ENCODE results near the gene EPB41L4A. TPM values are rescaled to one million over a fixed set of nuclear protein-coding genes. Genes with fewer than 3 reads are reported as not detected.

Gene EPB41L4A
- total RNA-seq, 1 experiment from 2014 or later = 5.2 TPM

GRCh38 chr5:112279082-112279481 lies 140.0 kb downstream of the EPB41L4A start:
- no peak overlapping the region for H3K27ac Mint-ChIP-seq
- H3K4me1 Mint-ChIP-seq = peaks cover 5% of the 10 kb centered on the region
- H3K9me3 Mint-ChIP-seq = no peaks in the 10 kb centered on the region
- POLR2A ChIA-PET = no interaction called here
- DNase-seq (ENCODE audit: low spot score) (no peak), ATAC-seq (no peak)
- CTCF ChIA-PET = interaction anchor here (1.6 kb wide), 1 partner anchor 140 kb away, joined by 5 read pairs; the partner anchor contains the start of gene EPB41L4A
- H3K36me3 Mint-ChIP-seq = no peaks in the 10 kb centered on the region
- H3K4me3 Mint-ChIP-seq = no peak overlapping the region
- TF ChIP-seq ZNF532 (CRISPR knock-in tag; IDR thresholded peaks at IDR 0.05; ENCODE audit: borderline replicate concordance) (no peak), AFF4 (CRISPR knock-in tag; IDR thresholded peaks at IDR 0.05; ENCODE audit: borderline replicate concordance) (no peak), USF2 (CRISPR knock-in tag; IDR thresholded peaks at IDR 0.05) (no peak), ZSCAN18 (CRISPR knock-in tag; IDR thresholded peaks at IDR 0.05) (no peak), ZNF425 (CRISPR knock-in tag; conservative IDR thresholded peaks at IDR 0.05) (no peak), ERG (CRISPR knock-in tag; IDR thresholded peaks at IDR 0.05) (no peak), ARID4B (CRISPR knock-in tag; IDR thresholded peaks at IDR 0.05; ENCODE audit: borderline replicate concordance) (no peak), ZNF121 (CRISPR knock-in tag; IDR thresholded peaks at IDR 0.05) (no peak), ZNF317 (CRISPR knock-in tag; IDR thresholded peaks at IDR 0.05; ENCODE audit: borderline replicate concordance, low read depth) (no peak), ATF1 (CRISPR knock-in tag; IDR thresholded peaks at IDR 0.05) (no peak), FOXJ3 (CRISPR knock-in tag; IDR thresholded peaks at IDR 0.05; ENCODE audit: borderline replicate concordance) (no peak), MAX (CRISPR knock-in tag; IDR thresholded peaks at IDR 0.05) (no peak), HMGA2 (CRISPR knock-in tag; IDR thresholded peaks at IDR 0.05) (no peak)
- H3K27me3 Mint-ChIP-seq (ENCODE audit: low read depth) = no peaks in the 10 kb centered on the region
